Measurements from ENCODE around the gene NUPR2. TPM values are rescaled to one million over a fixed set of nuclear protein-coding genes. Genes with fewer than 3 reads are reported as not detected.
"Not testable (repeated sequence)": the region's sequence is repeated elsewhere in the genome, so short reads cannot be mapped to it uniquely, and the experiment has no call there.

NUPR2 gene
- total and polyA plus RNA-seq, 7 experiments from 2014 or later, result 0.92 to 3.0 (median 1.2) TPM; not detected in 3

DNA sequence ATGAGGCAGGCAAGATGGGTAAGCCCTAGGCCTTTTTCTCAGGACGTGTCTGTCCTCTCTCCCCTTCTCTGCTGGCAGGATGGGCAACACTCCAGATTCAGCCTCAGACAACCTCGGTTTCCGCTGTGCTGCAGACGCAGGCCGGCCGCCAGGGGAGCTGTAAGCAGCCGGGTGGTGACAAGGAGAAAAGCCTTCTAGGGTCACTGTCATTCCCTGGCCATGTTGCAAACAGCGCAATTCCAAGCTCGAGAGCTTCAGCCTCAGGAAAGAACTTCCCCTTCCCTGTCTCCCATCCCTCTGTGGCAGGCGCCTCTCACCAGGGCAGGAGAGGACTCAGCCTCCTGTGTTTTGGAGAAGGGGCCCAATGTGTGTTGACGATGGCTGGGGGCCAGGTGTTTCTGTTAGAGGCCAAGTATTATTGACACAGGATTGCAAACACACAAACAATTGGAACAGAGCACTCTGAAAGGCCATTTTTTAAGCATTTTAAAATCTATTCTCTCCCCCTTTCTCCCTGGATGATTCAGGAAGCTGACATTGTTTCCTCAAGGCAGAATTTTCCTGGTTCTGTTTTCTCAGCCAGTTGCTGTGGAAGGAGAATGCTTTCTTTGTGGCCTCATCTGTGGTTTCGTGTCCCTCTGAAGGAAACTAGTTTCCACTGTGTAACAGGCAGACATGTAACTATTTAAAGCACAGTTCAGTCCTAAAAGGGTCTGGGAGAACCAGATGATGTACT, 36.6 kb downstream of the NUPR2 start:
- Histone ChIP-seq H3K9me3 (ENCODE audit: control insufficient read depth in 2 of 3, low read length in 3 of 3) (no peaks in the 10 kb centered on the region), H3K4me1 (ENCODE audit: control insufficient read depth in 2 of 2, insufficient read depth in 2 of 2, low read length in 2 of 2) (no peaks in the 10 kb centered on the region), H3K4me3 (ENCODE audit: low read length) (no peak overlapping the region), H3K36me3 (ENCODE audit: control insufficient read depth in 2 of 3, insufficient read depth in 3 of 3, low read length in 3 of 3) (peaks cover 0 to 47% (median 9%) of the 10 kb centered on the region in 3 experiments), H3K27ac (ENCODE audit: low read depth, low read length) (no peak overlapping the region), H3K27me3 (ENCODE audit: control insufficient read depth in 2 of 2, insufficient read depth in 2 of 2, low read length in 2 of 2) (no peaks in the 10 kb centered on the region)
- ChIA-PET POLR2A (no interaction called here), CTCF (no interaction called here)
- H3K36me3 Mint-ChIP-seq, result peaks cover 0 to 33% (median 4%) of the 10 kb centered on the region in 5 donors
- ATAC-seq, result no peak
- H3K27me3 Mint-ChIP-seq, result no peaks in the 10 kb centered on the region
- DNase-seq, result no peak
- H3K9me3 Mint-ChIP-seq, result no peaks in the 10 kb centered on the region
- H3K4me1 Mint-ChIP-seq, result peaks cover 0 to 3% (median 0%) of the 10 kb centered on the region in 7 donors
- no peak overlapping the region for H3K4me3 Mint-ChIP-seq
- H3K27ac Mint-ChIP-seq, result peak overlapping the region in 2 of 9 donors; percentile 26 to 66
- intact Hi-C loops (cut with micrococcal nuclease), result no loop called here

GRCh38 chr7:56078196-56078595, 38.0 kb downstream of the NUPR2 start:
- Histone ChIP-seq H3K27me3 (ENCODE audit: control insufficient read depth in 2 of 2, insufficient read depth in 2 of 2, low read length in 2 of 2) (no peaks in the 10 kb centered on the region), H3K27ac (ENCODE audit: low read depth, low read length) (no peak overlapping the region), H3K9me3 (ENCODE audit: control insufficient read depth in 2 of 3, low read length in 3 of 3) (no peaks in the 10 kb centered on the region), H3K4me1 (ENCODE audit: control insufficient read depth in 2 of 2, insufficient read depth in 2 of 2, low read length in 2 of 2) (no peaks in the 10 kb centered on the region), H3K36me3 (ENCODE audit: control insufficient read depth in 2 of 3, insufficient read depth in 3 of 3, low read length in 3 of 3) (peaks cover 0 to 47% (median 9%) of the 10 kb centered on the region in 3 experiments), H3K4me3 (ENCODE audit: low read length) (no peak overlapping the region)
- Mint-ChIP-seq H3K9me3 (no peaks in the 10 kb centered on the region), H3K4me3 (no peak overlapping the region), H3K4me1 (peaks cover 2 to 10% (median 6%) of the 10 kb centered on the region in 7 donors), H3K27ac (peak overlapping the region in 1 of 9 donors; percentile 55), H3K27me3 (no peaks in the 10 kb centered on the region), H3K36me3 (peaks cover 0 to 37% (median 8%) of the 10 kb centered on the region in 5 donors)
- ChIA-PET CTCF (interaction anchor here (0.6 to 1.8 kb wide), 3 partner anchors 73 to 437 kb away, joined by 3 to 5 read pairs (median 4); no protein-coding TSS in a partner anchor), POLR2A (interaction anchor here (0.5 to 0.8 kb wide), 2 partner anchors 9 to 146 kb away, joined by 3 read pairs; no protein-coding TSS in a partner anchor)
- intact Hi-C loops (cut with micrococcal nuclease), result no loop called here
- DNase-seq (no peak), ATAC-seq (no peak)

GRCh38 chr7:56077681-56078080, 38.5 kb downstream of the NUPR2 start:
- Mint-ChIP-seq H3K27me3 (no peaks in the 10 kb centered on the region), H3K4me3 (no peak overlapping the region), H3K36me3 (peaks cover 0 to 37% (median 8%) of the 10 kb centered on the region in 5 donors), H3K9me3 (no peaks in the 10 kb centered on the region), H3K4me1 (peaks cover 2 to 10% (median 6%) of the 10 kb centered on the region in 7 donors), H3K27ac (no peak overlapping the region)
- H3K4me3 ChIP-seq (ENCODE audit: low read length), result no peak overlapping the region
- intact Hi-C loops (cut with micrococcal nuclease), result no loop called here
- H3K4me1 ChIP-seq (ENCODE audit: control insufficient read depth in 2 of 2, insufficient read depth in 2 of 2, low read length in 2 of 2), result no peaks in the 10 kb centered on the region
- ChIA-PET POLR2A (no interaction called here), CTCF (interaction anchor here (0.6 to 1.8 kb wide), 2 partner anchors 130 to 436 kb away, joined by 4 to 5 read pairs; no protein-coding TSS in a partner anchor)
- H3K9me3 ChIP-seq (ENCODE audit: control insufficient read depth in 2 of 3, low read length in 3 of 3), result no peaks in the 10 kb centered on the region
- DNase-seq (no peak), ATAC-seq (no peak)
- H3K27me3 ChIP-seq (ENCODE audit: control insufficient read depth in 2 of 2, insufficient read depth in 2 of 2, low read length in 2 of 2), result no peaks in the 10 kb centered on the region
- peaks cover 0 to 50% (median 9%) of the 10 kb centered on the region in 3 experiments for H3K36me3 ChIP-seq (ENCODE audit: control insufficient read depth in 2 of 3, insufficient read depth in 3 of 3, low read length in 3 of 3)
- H3K27ac ChIP-seq (ENCODE audit: low read depth, low read length), result no peak overlapping the region

DNA sequence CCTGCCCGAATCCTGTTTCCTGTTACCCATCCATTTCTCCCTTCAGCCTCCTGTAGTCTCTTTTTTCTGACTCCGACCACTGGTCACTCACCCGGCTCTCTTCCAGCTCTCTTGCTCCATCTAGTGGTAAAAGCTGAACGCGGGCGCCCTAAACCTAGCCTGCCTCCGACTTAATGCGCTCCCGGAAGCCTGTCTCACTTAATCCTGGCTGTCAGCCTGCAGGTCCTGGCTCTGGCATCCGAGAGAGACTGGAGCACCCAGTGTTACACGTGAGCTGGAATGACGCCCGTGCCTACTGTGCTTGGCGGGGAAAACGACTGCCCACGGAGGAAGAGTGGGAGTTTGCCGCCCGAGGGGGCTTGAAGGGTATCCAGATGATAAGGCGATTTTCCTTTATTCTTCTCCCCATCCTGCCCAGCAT, 41.8 kb downstream of the NUPR2 start:
- Mint-ChIP-seq H3K9me3 (no peaks in the 10 kb centered on the region), H3K4me1 (peaks cover 2 to 10% (median 6%) of the 10 kb centered on the region in 7 donors), H3K4me3 (no peak overlapping the region), H3K27me3 (no peaks in the 10 kb centered on the region), H3K36me3 (peaks cover 0 to 24% (median 12%) of the 10 kb centered on the region in 5 donors), H3K27ac (peak overlapping the region in 5 of 9 donors; percentile 41 to 89 (median 63))
- Histone ChIP-seq H3K27me3 (ENCODE audit: control insufficient read depth in 2 of 2, insufficient read depth in 2 of 2, low read length in 2 of 2) (no peaks in the 10 kb centered on the region), H3K9me3 (ENCODE audit: control insufficient read depth in 2 of 3, low read length in 3 of 3) (no peaks in the 10 kb centered on the region), H3K27ac (ENCODE audit: low read depth, low read length) (no peak overlapping the region), H3K36me3 (ENCODE audit: control insufficient read depth in 2 of 3, insufficient read depth in 3 of 3, low read length in 3 of 3) (peaks cover 0 to 40% (median 9%) of the 10 kb centered on the region in 3 experiments), H3K4me3 (ENCODE audit: low read length) (no peak overlapping the region), H3K4me1 (ENCODE audit: control insufficient read depth in 2 of 2, insufficient read depth in 2 of 2, low read length in 2 of 2) (no peaks in the 10 kb centered on the region)
- ChIA-PET POLR2A (interaction anchor here (0.5 to 1.5 kb wide), 5 partner anchors 10 to 433 kb away, joined by 3 to 4 read pairs (median 3); partner anchors contain the start of genes CCT6A, PSPH and SUMF2), CTCF (interaction anchor here (0.6 to 4.0 kb wide), 10 partner anchors 9 to 434 kb away, joined by 3 to 44 read pairs (median 4); no protein-coding TSS in a partner anchor)
- ATAC-seq (peak; percentile 92), DNase-seq (peak; percentile 34 to 71 (median 52))
- intact Hi-C loops (cut with micrococcal nuclease), result loop anchor here (1.0 to 2.0 kb wide), 7 partner anchors 10 to 794 kb away; partner anchors contain the start of genes CHCHD2 (in 1 of the 2) and SUMF2 (in 1 of the 2)

DNA sequence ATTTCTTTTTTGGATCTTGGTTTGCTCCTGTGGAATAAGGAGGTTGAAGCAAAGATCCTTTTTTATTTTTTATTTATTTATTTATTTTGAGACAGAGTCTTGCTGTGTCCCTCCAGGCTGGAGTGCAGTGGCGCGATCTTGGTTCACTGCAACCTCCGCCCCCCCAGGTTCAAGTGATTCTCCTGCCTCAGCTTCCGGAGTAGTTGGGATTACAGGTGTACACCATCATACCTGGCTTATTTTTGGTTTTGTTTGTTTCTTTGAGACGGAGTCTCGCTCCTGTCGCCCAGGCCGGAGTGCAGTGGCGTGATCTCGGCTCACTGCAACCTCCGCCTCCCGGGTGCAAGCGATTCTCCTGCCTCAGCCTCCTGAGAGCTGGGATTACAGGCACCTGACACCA, 49.8 kb downstream of the NUPR2 start:
- CTCF ChIA-PET; ATAC-seq; H3K9me3 ChIP-seq (ENCODE audit: control insufficient read depth in 2 of 3, low read length in 3 of 3); H3K9me3 Mint-ChIP-seq; H3K4me1 ChIP-seq (ENCODE audit: control insufficient read depth in 2 of 2, insufficient read depth in 2 of 2, low read length in 2 of 2); H3K4me3 ChIP-seq (ENCODE audit: low read length); H3K27ac ChIP-seq (ENCODE audit: low read depth, low read length); intact Hi-C loops (cut with micrococcal nuclease); H3K27me3 Mint-ChIP-seq; DNase-seq; H3K27me3 ChIP-seq (ENCODE audit: control insufficient read depth in 2 of 2, insufficient read depth in 2 of 2, low read length in 2 of 2): not testable (repeated sequence)
- peak overlapping the region in 2 of 9 donors; percentile 65 to 69 for H3K27ac Mint-ChIP-seq
- peaks cover 0 to 24% (median 18%) of the 10 kb centered on the region in 5 donors for H3K36me3 Mint-ChIP-seq
- peaks cover 0 to 38% (median 4%) of the 10 kb centered on the region in 3 experiments for H3K36me3 ChIP-seq (ENCODE audit: control insufficient read depth in 2 of 3, insufficient read depth in 3 of 3, low read length in 3 of 3)
- POLR2A ChIA-PET, result interaction anchor here (0.6 to 5.7 kb wide), 3 partner anchors 10 to 53 kb away, joined by 3 to 37 read pairs (median 3); partner anchors contain the start of genes CCT6A and PSPH
- H3K4me1 Mint-ChIP-seq, result peaks cover 14 to 32% (median 22%) of the 10 kb centered on the region in 7 donors
- peak overlapping the region in 1 of 10 donors; percentile 61 for H3K4me3 Mint-ChIP-seq
